GM12878 (cell line): Measurements from ENCODE around the gene MAST1. TPM values are rescaled to one million over a fixed set of nuclear protein-coding genes. Genes with fewer than 3 reads are reported as not detected.

Experiments
- ATAC-seq: fragments of 200-7000 bp; cut with Tn5 transposase; 3 replicates; pipeline ENCODE4 v1.9.1; 2020; ENCODE audit warnings: mild to moderate bottlenecking, moderate library complexity
- BruUV-seq: library from RNA; stranded (reverse); fragments of 400-500 nt; replicated peaks from 2 replicates; lab custom pipeline; 2021; lab: Mats Ljungman, UMichigan
- CTCF ChIA-PET: fragments of 300-600 bp; sonication (Branson Sonifier 250); formaldehyde crosslinking; extraction: SDS; loops from one replicate; lab custom pipeline; 2021; ENCODE audit warnings: inconsistent platforms; lab: Yijun Ruan, JAX
- POLR2A ChIA-PET: fragments of 350-600 bp; formaldehyde crosslinking; extraction: SDS; loops from one replicate; lab custom pipeline; 2021; ENCODE audit warnings: inconsistent platforms; lab: Charles Lee
- RAD21 ChIA-PET: fragments of 300-600 bp; sonication (Branson Sonifier 250); formaldehyde crosslinking; loops from one replicate; lab custom pipeline; 2023; ENCODE audit warnings: antibody characterized with exemption; ENCODE audit not compliant: unreplicated experiment; lab: Charles Lee
- SMC1A ChIA-PET: fragments of 300-600 bp; sonication (Branson Sonifier 250); formaldehyde crosslinking; loops from one replicate; lab custom pipeline; 2023; ENCODE audit not compliant: unreplicated experiment, uncharacterized antibody; lab: Charles Lee
- DNase-seq: peaks from one replicate; pipeline ENCODE4 v3.0.0-alpha.2; 2011; ENCODE audit warnings: low read depth, low spot score
- FAIRE-seq: peaks from 3 replicates; lab custom pipeline; 2011; peaks lifted over from hg19 to GRCh38; lab: Jason Lieb, UNC
- H2AFZ ChIP-seq: 2 replicates; pipeline ENCODE4 v1.6.0; 2011; ENCODE audit warnings: low read depth, low read length, control low read depth; ENCODE audit not compliant: control insufficient read depth
- H3K27ac ChIP-seq: 2 replicates; pipeline ENCODE4 v1.5.1; 2011; ENCODE audit warnings: control low read depth; ENCODE audit not compliant: control insufficient read depth, insufficient read depth
- H3K27me3 ChIP-seq, 2 experiments: replicated peaks in 1 of 2; 2 replicates each; pipeline versions ENCODE4 v1.6.0 to v1.6.1; 2011; ENCODE audit warnings: low read length in 1 of 2; ENCODE audit not compliant: control insufficient read depth in 2 of 2, insufficient read depth in 2 of 2
- H3K36me3 ChIP-seq, 2 experiments: 2 replicates each; pipeline ENCODE4 v1.5.1; 2011; ENCODE audit warnings: low read length in 1 of 2; ENCODE audit not compliant: control insufficient read depth in 2 of 2, insufficient read depth in 2 of 2
- H3K4me1 ChIP-seq: 2 replicates; pipeline ENCODE4 v1.6.1; 2011; ENCODE audit warnings: mild to moderate bottlenecking, low read length, moderate library complexity, mixed read lengths; ENCODE audit not compliant: control insufficient read depth, insufficient read depth
- H3K4me2 ChIP-seq: 2 replicates; pipeline ENCODE4 v1.6.0; 2011; ENCODE audit warnings: control low read depth; ENCODE audit not compliant: control insufficient read depth, insufficient read depth
- H3K4me3 ChIP-seq: fragments of 200-600 bp; sonication (generic); 2 replicates; pipeline ENCODE4 v1.5.1; 2016
- H3K79me2 ChIP-seq: 2 replicates; pipeline ENCODE4 v1.6.0; 2011; ENCODE audit warnings: low read length; ENCODE audit not compliant: control insufficient read depth, insufficient read depth
- H3K9ac ChIP-seq: 2 replicates; pipeline ENCODE4 v1.8.0; 2011; ENCODE audit warnings: low read length, control low read depth, mixed read lengths; ENCODE audit not compliant: control insufficient read depth, insufficient read depth
- H3K9me3 ChIP-seq: replicated peaks from 3 replicates; pipeline ENCODE4 v1.5.1; 2011; ENCODE audit warnings: mild to moderate bottlenecking, low read length; ENCODE audit not compliant: control insufficient read depth, insufficient read depth
- H4K20me1 ChIP-seq: 2 replicates; pipeline ENCODE4 v1.6.0; 2011; ENCODE audit not compliant: control insufficient read depth, insufficient read depth
- CHD2 ChIP-seq: IDR thresholded peaks from 2 replicates; pipeline ENCODE4 v1.6.1; 2011; ENCODE audit warnings: low read depth, low read length, improper control_type of control experiment, borderline replicate concordance
- CTCF ChIP-seq, 3 experiments: IDR thresholded peaks in 2 of 3; conservative IDR thresholded peaks in 1 of 3; 2 replicates each; pipeline ENCODE4 v1.5.1; 2011; ENCODE audit warnings: low read depth in 3 of 3, low read length in 3 of 3, mild to moderate bottlenecking in 3 of 3, control low read depth in 2 of 3, moderate library complexity in 2 of 3, inconsistent platforms in 1 of 3, mixed read lengths in 1 of 3; ENCODE audit not compliant: control insufficient read depth in 2 of 3, insufficient read depth in 1 of 3; ENCODE audit errors: extremely low read depth in 1 of 3
- HDAC2 ChIP-seq: fragments of 200-600 bp; sonication (generic); IDR thresholded peaks from 2 replicates; pipeline ENCODE4 v1.6.1; 2017
- HSF1 ChIP-seq: fragments of 150-350 bp; IDR thresholded peaks from 2 replicates; pipeline ENCODE4 v1.6.1; 2014; ENCODE audit warnings: mild to moderate bottlenecking, low read depth, low read length
- LARP7 ChIP-seq: fragments of 450-650 bp; IDR thresholded peaks from 2 replicates; pipeline ENCODE4 v1.6.1; 2017; ENCODE audit warnings: mild to moderate bottlenecking
- NFXL1 ChIP-seq: fragments of 450-650 bp; IDR thresholded peaks from 2 replicates; pipeline ENCODE4 v1.6.1; 2017; ENCODE audit warnings: antibody characterized with exemption, mild to moderate bottlenecking, borderline replicate concordance
- NR2C1 ChIP-seq: fragments of 450-650 bp; IDR thresholded peaks from 2 replicates; pipeline ENCODE4 v1.6.1; 2017; ENCODE audit warnings: antibody characterized with exemption, mild to moderate bottlenecking, moderate library complexity
- NR2F1 ChIP-seq: fragments of 450-650 bp; conservative IDR thresholded peaks from 2 replicates; pipeline ENCODE4 v1.6.1; 2017; ENCODE audit warnings: mild to moderate bottlenecking
- SKIL ChIP-seq: fragments of 450-650 bp; IDR thresholded peaks from 2 replicates; pipeline ENCODE4 v1.6.1; 2017; ENCODE audit warnings: mild to moderate bottlenecking, low read depth, inconsistent platforms; ENCODE audit not compliant: poor library complexity, severe bottlenecking
- SREBF1 ChIP-seq: IDR thresholded peaks from 2 replicates; pipeline ENCODE4 v1.6.1; 2012; ENCODE audit warnings: mild to moderate bottlenecking, low read length
- SREBF2 ChIP-seq: IDR thresholded peaks from 2 replicates; pipeline ENCODE4 v1.6.1; 2012; ENCODE audit warnings: mild to moderate bottlenecking, low read length
- TCF12 ChIP-seq: IDR thresholded peaks from 2 replicates; pipeline ENCODE4 v1.6.1; 2011; ENCODE audit warnings: low read depth, mild to moderate bottlenecking, low read length
- USF1 ChIP-seq: IDR thresholded peaks from 2 replicates; pipeline ENCODE4 v1.6.1; 2011; ENCODE audit warnings: borderline replicate concordance, low read depth, mild to moderate bottlenecking, moderate library complexity, mixed read lengths, low read length; ENCODE audit not compliant: insufficient read depth; ENCODE audit errors: extremely low read length
- ZNF384 ChIP-seq: IDR thresholded peaks from 2 replicates; pipeline ENCODE4 v1.6.1; 2012; ENCODE audit warnings: low read depth, mild to moderate bottlenecking, low read length, improper control_type of control experiment, borderline replicate concordance
- ZSCAN29 ChIP-seq: fragments of 450-650 bp; IDR thresholded peaks from 2 replicates; pipeline ENCODE4 v1.6.1; 2017; ENCODE audit warnings: mild to moderate bottlenecking, moderate library complexity
- WGBS: methylation state at CpG from one replicate; pipeline ENCODE4 v1.1.6; 2016; ENCODE audit warnings: low lambda C conversion rate; ENCODE audit not compliant: insufficient replicate concordance, insufficient coverage; ENCODE audit errors: missing lambda C conversion rate; 5-methylcytosine and 5-hydroxymethylcytosine counted together
- in situ Hi-C: fragments of 300-500 bp; cut with MboI; formaldehyde crosslinking; loops from 9 replicates; pipeline ENCODE4 v1.14.3; 2018; ENCODE audit warnings: mixed read lengths
- intact Hi-C: fragments of 100-400 bp; cut with micrococcal nuclease; formaldehyde crosslinking; loops from one replicate; pipeline ENCODE4 v1.14.2; 2022; ENCODE audit not compliant: unreplicated experiment
- polyA plus RNA-seq, 11 experiments: library from polyadenylated mRNA; depleted of rRNA in 4 of 11; unstranded in 6 of 11; stranded (reverse) in 5 of 11; fragments of >200 nt; fragmentation: Nextera tagmentation in 4 of 11; fragmentation: Illumina TruSeq in 1 of 11; extraction: Ambion mirVana in 4 of 11; extraction: Trizol in 1 of 11; gene quantifications; 1 replicate in 1 of 11; 2 replicates in 10 of 11; pipeline versions ENCODE4 v1.2.1 to v1.2.3, GENCODE V29; 2011 to 2016; ENCODE audit warnings: inconsistent platforms in 2 of 11, missing spikeins in 2 of 11, low read depth in 1 of 11
- total RNA-seq, 4 experiments: library from RNA; depleted of rRNA in 3 of 4; stranded (reverse); fragments of >200 nt in 3 of 4; fragmentation: Illumina TruSeq in 1 of 4; extraction: Trizol in 1 of 4; gene quantifications; 2 replicates each; pipeline versions ENCODE4 v1.2.1 to v1.2.3, GENCODE V29; 2013 to 2021

MAST1 gene
- total and polyA plus RNA-seq, 10 of the 15 experiments (the other 5 are each of a cell fraction or from before 2014, with no cell fraction given): 0.08 to 0.79 (median 0.44) TPM; not detected in 1

- intact Hi-C loops: loop anchor here (5.0 to 10.0 kb wide), 2 partner anchors 148 to 1694 kb away; partner anchors contain the start of gene CALR
- no peak for FAIRE-seq
- Histone ChIP-seq H4K20me1 (no peaks in the 10 kb centered on the region), H3K4me2 (peak overlapping the region; percentile 97), H3K27ac (peak overlapping the region; percentile 99), H3K9ac (peak overlapping the region; percentile 97), H3K27me3 (no peaks in the 10 kb centered on the region), H3K4me3 (peak overlapping the region; percentile 90), H3K4me1 (peaks cover 55% of the 10 kb centered on the region), H2AFZ (no peak overlapping the region; the same call in none of the 2 replicates), H3K79me2 (peaks cover 42% of the 10 kb centered on the region), H3K36me3 (no peaks in the 10 kb centered on the region), H3K9me3 (no peaks in the 10 kb centered on the region; the same call in 2 of the 3 replicates)
- POLR2A ChIA-PET: interaction anchor here (0.6 to 3.4 kb wide), 4 partner anchors 8 to 366 kb away, joined by 3 to 66 read pairs (median 4); no protein-coding TSS in a partner anchor
- CTCF ChIA-PET: interaction anchor here (1.4 to 4.2 kb wide), 3 partner anchors 7 to 24 kb away, joined by 8 to 44 read pairs (median 22); no protein-coding TSS in a partner anchor
- DNase-seq: no peak
- SMC1A ChIA-PET: interaction anchor here (1.4 to 4.1 kb wide), 3 partner anchors 12 to 29 kb away, joined by 3 to 28 read pairs (median 4); no protein-coding TSS in a partner anchor
- BruUV-seq: no TSS peak
- RAD21 ChIA-PET: interaction anchor here (0.6 to 4.5 kb wide), 4 partner anchors 11 to 101 kb away, joined by 3 to 49 read pairs (median 4); no protein-coding TSS in a partner anchor
- in situ Hi-C loops: no loop called here
- no peak for ATAC-seq
- WGBS: under 1% methylated on average over 45 of the region's 46 CpGs
- TF ChIP-seq SREBF1: no peak
- no peak for TF ChIP-seq HDAC2
- 0 out of 2 replicates have a peak, but pooled peaks have one; percentile 12 for TF ChIP-seq NR2C1
- no peak for TF ChIP-seq SREBF2
- no peak for TF ChIP-seq NR2F1
- TF ChIP-seq USF1: no peak
- TF ChIP-seq ZSCAN29: no peak
- TF ChIP-seq LARP7: no peak
- no peak for TF ChIP-seq TCF12
- TF ChIP-seq NFXL1: no peak
- no peak for TF ChIP-seq CHD2
- peak; percentile 70 for TF ChIP-seq SKIL
- TF ChIP-seq CTCF (IDR thresholded peaks at IDR 0.05 in 2 of 3, conservative IDR thresholded peaks at IDR 0.05 in 1 of 3; ENCODE audit: control insufficient read depth in 2 of 3, extremely low read depth in 1 of 3, insufficient read depth in 1 of 3, low read depth in 3 of 3, low read length in 3 of 3): no peak
- TF ChIP-seq ZNF384: no peak
- no peak for TF ChIP-seq HSF1
These were observed 49.0 kb upstream of the MAST1 start for GRCh38 chr19:12789098-12789903.
